OCI-LY3 (cell line): Measurements from ENCODE around the gene TSPO.

ENCODE experiments used
- H2AFZ ChIP-seq: fragments of 200-600, 300-600 bp; shearing (Covaris generic); 2 replicates; pipeline ENCODE4 v1.6.0; 2014; ENCODE audit warnings: antibody characterized with exemption, low read depth, low read length
- H3K27ac ChIP-seq: fragments of 200-600, 300-600 bp; sonication (generic); 2 replicates; pipeline ENCODE4 v1.5.1; 2014; ENCODE audit warnings: mild to moderate bottlenecking, low read length, moderate library complexity, mixed read lengths
- H3K27me3 ChIP-seq: fragments of 200-600, 300-600 bp; sonication (generic); 2 replicates; pipeline ENCODE4 v1.6.1; 2014; ENCODE audit warnings: low read depth, low read length, mixed read lengths
- H3K36me3 ChIP-seq: fragments of 200-600, 300-600 bp; sonication (generic); replicated peaks from 2 replicates; pipeline ENCODE3; 2014; ENCODE audit warnings: low read depth, low read length, mixed read lengths
- H3K4me1 ChIP-seq: fragments of 300-600, 200-600 bp; sonication (generic); 2 replicates; pipeline ENCODE4 v1.6.1; 2014; ENCODE audit warnings: low read length, mixed read lengths
- H3K4me2 ChIP-seq: fragments of 200-600, 300-600 bp; sonication (generic); 2 replicates; pipeline ENCODE4 v1.6.1; 2014; ENCODE audit warnings: low read length, mixed read lengths
- H3K4me3 ChIP-seq: fragments of 300-600, 200-600 bp; sonication (generic); 2 replicates; pipeline ENCODE4 v1.5.1; 2014; ENCODE audit warnings: antibody characterized with exemption, mild to moderate bottlenecking, low read length, moderate library complexity
- H3K79me2 ChIP-seq: fragments of 300-600, 200-600 bp; shearing (Covaris generic); 2 replicates; pipeline ENCODE4 v1.6.1; 2014; ENCODE audit warnings: mild to moderate bottlenecking, low read length, mixed read lengths
- H3K9ac ChIP-seq: fragments of 300-600, 200-600 bp; shearing (Covaris generic); 2 replicates; pipeline ENCODE4 v1.6.0; 2014; ENCODE audit warnings: mild to moderate bottlenecking, low read length, moderate library complexity
- H3K9me3 ChIP-seq: fragments of 200-600, 300-600 bp; shearing (Covaris generic); 2 replicates; pipeline ENCODE4 v1.6.1; 2014; ENCODE audit warnings: low read length, mixed read lengths; ENCODE audit not compliant: insufficient read depth
- H4K20me1 ChIP-seq: fragments of 200-600, 300-600 bp; sonication (generic); 2 replicates; pipeline ENCODE4 v1.6.1; 2016; ENCODE audit warnings: low read length, mixed read lengths; ENCODE audit not compliant: insufficient read depth
- EZH2phosphoT487 ChIP-seq: fragments of 200-600 bp; shearing (Covaris generic); IDR thresholded peaks from 2 replicates; pipeline ENCODE4 v1.6.1; 2018; ENCODE audit warnings: antibody characterized with exemption, mixed run types, low read depth
- TF ChIP-seq, protein P1 (sequence below): fragments of 200-600, 300-600 bp; sonication (generic); IDR thresholded peaks from 2 replicates; pipeline ENCODE4 v1.5.1; 2014; ENCODE audit warnings: antibody characterized with exemption, low read length, low read depth

The TSPO gene

DNA sequence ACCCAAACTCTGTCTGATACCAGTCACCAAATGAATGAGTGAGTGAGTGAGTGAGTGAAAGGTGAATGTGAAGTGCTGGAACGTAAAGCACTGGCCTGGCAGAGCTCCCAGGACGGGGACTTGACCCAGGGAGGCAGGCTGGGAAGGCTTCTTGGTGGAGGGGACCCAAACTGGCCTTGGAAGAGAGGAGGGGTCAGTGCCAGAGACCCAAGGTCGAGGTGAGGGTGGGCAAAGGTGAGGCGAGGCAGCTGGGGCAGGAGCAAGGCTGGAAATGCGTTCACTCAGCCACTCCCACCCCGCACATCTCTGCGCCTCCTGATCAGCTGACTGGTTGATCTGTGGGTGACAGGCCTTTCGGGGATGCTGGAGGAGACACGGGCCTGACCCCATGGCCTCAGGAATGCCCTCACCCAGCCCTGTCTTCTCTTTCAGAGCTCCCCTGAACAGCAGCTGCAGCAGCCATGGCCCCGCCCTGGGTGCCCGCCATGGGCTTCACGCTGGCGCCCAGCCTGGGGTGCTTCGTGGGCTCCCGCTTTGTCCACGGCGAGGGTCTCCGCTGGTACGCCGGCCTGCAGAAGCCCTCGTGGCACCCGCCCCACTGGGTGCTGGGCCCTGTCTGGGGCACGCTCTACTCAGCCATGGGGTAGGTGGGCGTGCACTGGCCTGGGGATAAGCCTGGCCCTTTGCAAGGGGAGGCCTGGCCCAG is 7.6 kb downstream of the TSPO start:
- Histone ChIP-seq H3K4me2 (no peak overlapping the region), H4K20me1 (no peaks in the 10 kb centered on the region), H3K4me1 (no peaks in the 10 kb centered on the region), H3K4me3 (no peak overlapping the region), H3K9me3 (no peaks in the 10 kb centered on the region), H3K9ac (no peak overlapping the region), H3K79me2 (no peaks in the 10 kb centered on the region), H3K36me3 (no peaks in the 10 kb centered on the region), H2AFZ (no peak overlapping the region), H3K27ac (no peak overlapping the region), H3K27me3 (no peaks in the 10 kb centered on the region)
- TF ChIP-seq, protein P1, sequence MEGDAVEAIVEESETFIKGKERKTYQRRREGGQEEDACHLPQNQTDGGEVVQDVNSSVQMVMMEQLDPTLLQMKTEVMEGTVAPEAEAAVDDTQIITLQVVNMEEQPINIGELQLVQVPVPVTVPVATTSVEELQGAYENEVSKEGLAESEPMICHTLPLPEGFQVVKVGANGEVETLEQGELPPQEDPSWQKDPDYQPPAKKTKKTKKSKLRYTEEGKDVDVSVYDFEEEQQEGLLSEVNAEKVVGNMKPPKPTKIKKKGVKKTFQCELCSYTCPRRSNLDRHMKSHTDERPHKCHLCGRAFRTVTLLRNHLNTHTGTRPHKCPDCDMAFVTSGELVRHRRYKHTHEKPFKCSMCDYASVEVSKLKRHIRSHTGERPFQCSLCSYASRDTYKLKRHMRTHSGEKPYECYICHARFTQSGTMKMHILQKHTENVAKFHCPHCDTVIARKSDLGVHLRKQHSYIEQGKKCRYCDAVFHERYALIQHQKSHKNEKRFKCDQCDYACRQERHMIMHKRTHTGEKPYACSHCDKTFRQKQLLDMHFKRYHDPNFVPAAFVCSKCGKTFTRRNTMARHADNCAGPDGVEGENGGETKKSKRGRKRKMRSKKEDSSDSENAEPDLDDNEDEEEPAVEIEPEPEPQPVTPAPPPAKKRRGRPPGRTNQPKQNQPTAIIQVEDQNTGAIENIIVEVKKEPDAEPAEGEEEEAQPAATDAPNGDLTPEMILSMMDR = no peak
- TF ChIP-seq EZH2phosphoT487 = no peak

DNA sequence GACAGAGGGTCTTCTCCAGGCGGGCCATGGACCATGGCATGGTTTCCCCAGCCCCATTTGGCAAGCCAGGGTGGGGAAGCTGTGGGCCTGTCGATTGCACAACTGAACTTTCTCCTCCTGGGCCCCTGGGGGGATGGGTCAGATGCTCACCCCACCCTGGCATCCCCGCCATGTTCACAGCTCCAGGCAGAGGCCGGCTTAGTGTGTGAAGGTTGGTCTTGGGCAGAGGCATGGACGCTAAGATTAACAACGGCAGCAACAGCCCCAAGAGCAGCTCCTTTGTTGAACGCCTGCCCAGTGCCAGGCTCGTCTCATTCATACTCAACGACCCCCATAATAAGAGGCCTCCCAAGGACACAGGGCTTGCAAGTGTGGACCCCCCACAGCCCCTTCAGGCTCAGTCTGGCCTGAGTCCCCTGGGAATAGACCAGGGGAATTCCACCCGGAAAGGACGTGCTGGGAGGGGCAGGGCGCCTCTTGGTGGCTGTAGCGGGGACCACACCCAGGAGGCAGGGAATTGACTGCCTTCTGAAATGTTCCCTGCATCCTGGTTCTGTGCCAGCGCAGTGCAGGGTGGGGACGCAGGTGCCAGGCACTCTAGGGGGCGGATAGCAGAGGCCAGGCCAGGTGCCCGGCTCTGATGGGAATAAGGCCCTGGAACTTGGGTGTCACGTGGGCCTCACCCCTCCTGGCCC is 8.3 kb downstream of the TSPO start:
- no peaks in the 10 kb centered on the region for H3K4me1 ChIP-seq
- no peaks in the 10 kb centered on the region for H4K20me1 ChIP-seq
- H3K27ac ChIP-seq = no peak overlapping the region
- no peak overlapping the region for H2AFZ ChIP-seq
- no peak overlapping the region for H3K9ac ChIP-seq
- H3K36me3 ChIP-seq = no peaks in the 10 kb centered on the region
- H3K4me2 ChIP-seq = no peak overlapping the region
- H3K27me3 ChIP-seq = no peaks in the 10 kb centered on the region
- no peaks in the 10 kb centered on the region for H3K9me3 ChIP-seq
- no peak overlapping the region for H3K4me3 ChIP-seq
- no peaks in the 10 kb centered on the region for H3K79me2 ChIP-seq
- no peak for TF ChIP-seq EZH2phosphoT487
- TF ChIP-seq, protein P1 = peak; percentile 37

DNA sequence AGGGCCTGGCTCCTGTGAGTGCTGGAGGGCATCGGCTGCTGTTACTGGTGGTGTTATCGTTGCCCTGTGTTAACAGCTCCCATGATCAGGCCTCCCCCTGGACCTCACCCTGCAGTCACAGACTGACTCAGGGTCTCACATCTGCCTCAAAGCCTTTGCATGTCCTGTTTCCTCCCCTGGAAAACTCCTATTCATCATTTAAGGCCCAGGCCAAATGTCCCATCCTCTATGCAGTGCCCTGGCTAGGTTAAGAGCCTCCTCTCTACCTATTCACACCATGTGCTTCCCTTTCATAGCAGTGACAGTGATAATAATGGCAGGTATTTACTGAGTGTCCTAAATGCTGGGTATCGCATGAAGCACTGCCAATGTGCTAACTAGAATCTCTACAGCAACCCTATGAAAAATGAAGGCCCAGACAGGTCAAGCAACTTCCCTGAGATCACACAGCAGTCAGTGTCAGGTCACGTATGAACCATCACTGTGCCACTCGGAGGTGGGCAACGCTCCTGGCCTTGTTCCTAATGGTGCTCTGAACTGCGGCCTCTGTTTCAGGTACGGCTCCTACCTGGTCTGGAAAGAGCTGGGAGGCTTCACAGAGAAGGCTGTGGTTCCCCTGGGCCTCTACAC is 9.3 kb downstream of the TSPO start:
- Histone ChIP-seq H3K9ac (no peak overlapping the region), H3K79me2 (no peaks in the 10 kb centered on the region), H3K4me2 (no peak overlapping the region), H3K27ac (no peak overlapping the region), H4K20me1 (no peaks in the 10 kb centered on the region), H3K27me3 (no peaks in the 10 kb centered on the region), H2AFZ (no peak overlapping the region), H3K9me3 (no peaks in the 10 kb centered on the region), H3K4me1 (no peaks in the 10 kb centered on the region), H3K36me3 (no peaks in the 10 kb centered on the region), H3K4me3 (no peak overlapping the region)
- TF ChIP-seq EZH2phosphoT487 = no peak
- TF ChIP-seq, protein P1 = no peak
